ENCODE data around the gene ADARB2.

Gene ADARB2

DNA sequence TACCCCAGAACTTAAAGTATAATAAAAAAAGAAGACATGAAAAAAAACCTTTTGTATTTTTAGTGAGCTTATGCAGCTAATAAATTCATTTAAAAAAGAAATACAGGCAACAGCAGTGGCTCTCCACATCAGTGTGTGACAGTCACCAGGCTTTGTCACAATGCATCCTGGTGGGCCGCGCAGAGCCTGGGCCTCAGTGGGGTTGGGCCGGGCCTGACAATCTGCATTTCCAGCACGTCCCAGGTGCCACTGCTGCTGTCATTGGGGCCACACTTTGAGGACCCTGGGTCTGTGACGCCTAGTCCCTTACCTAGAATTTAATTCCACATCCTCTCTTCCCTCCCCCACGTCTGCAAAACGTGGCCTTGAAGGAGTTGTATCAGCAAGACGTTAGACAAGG, 284.5 kb downstream of the ADARB2 start:
- TF ChIP-seq FOXP2 (optimal IDR thresholded peaks at IDR 0.05; ENCODE audit: borderline replicate concordance, extremely low read depth, extremely low read length, insufficient read depth), result no peak

DNA sequence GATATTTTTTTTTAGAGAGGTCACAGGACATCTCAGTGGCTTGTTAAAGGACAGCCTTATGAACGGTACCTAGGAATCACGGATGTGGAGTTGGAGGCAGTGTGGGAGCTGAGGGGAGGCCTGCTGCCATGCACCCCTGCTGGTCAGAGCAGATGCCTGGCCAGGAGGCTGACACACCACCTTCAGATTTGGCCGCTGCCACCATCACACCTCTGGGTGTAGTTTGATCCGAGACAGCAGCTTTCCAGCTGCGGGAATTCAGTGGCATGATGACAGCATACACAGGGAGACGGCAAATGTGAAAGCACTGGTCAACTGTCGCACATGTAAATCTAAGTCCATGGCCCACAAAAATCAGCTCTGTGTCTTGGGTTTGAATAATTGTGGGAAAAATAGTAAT, 285.4 kb downstream of the ADARB2 start:
- TF ChIP-seq POLR2AphosphoS5 (IDR thresholded peaks at IDR 0.05; ENCODE audit: low read depth, low read length) (no peak), FOXP2 (optimal IDR thresholded peaks at IDR 0.05; ENCODE audit: borderline replicate concordance, extremely low read depth, extremely low read length, insufficient read depth) (no peak), SIN3A (IDR thresholded peaks at IDR 0.05; ENCODE audit: borderline replicate concordance, insufficient read depth, low read length) (no peak), TAF1 (IDR thresholded peaks at IDR 0.05; ENCODE audit: borderline replicate concordance, insufficient read depth, low read length) (no peak)
- TF ChIP-seq, protein P1, sequence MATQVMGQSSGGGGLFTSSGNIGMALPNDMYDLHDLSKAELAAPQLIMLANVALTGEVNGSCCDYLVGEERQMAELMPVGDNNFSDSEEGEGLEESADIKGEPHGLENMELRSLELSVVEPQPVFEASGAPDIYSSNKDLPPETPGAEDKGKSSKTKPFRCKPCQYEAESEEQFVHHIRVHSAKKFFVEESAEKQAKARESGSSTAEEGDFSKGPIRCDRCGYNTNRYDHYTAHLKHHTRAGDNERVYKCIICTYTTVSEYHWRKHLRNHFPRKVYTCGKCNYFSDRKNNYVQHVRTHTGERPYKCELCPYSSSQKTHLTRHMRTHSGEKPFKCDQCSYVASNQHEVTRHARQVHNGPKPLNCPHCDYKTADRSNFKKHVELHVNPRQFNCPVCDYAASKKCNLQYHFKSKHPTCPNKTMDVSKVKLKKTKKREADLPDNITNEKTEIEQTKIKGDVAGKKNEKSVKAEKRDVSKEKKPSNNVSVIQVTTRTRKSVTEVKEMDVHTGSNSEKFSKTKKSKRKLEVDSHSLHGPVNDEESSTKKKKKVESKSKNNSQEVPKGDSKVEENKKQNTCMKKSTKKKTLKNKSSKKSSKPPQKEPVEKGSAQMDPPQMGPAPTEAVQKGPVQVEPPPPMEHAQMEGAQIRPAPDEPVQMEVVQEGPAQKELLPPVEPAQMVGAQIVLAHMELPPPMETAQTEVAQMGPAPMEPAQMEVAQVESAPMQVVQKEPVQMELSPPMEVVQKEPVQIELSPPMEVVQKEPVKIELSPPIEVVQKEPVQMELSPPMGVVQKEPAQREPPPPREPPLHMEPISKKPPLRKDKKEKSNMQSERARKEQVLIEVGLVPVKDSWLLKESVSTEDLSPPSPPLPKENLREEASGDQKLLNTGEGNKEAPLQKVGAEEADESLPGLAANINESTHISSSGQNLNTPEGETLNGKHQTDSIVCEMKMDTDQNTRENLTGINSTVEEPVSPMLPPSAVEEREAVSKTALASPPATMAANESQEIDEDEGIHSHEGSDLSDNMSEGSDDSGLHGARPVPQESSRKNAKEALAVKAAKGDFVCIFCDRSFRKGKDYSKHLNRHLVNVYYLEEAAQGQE (IDR thresholded peaks at IDR 0.05; ENCODE audit: insufficient read depth in 1 of 2, low read depth in 2 of 2, low read length in 2 of 2), result no peak

DNA sequence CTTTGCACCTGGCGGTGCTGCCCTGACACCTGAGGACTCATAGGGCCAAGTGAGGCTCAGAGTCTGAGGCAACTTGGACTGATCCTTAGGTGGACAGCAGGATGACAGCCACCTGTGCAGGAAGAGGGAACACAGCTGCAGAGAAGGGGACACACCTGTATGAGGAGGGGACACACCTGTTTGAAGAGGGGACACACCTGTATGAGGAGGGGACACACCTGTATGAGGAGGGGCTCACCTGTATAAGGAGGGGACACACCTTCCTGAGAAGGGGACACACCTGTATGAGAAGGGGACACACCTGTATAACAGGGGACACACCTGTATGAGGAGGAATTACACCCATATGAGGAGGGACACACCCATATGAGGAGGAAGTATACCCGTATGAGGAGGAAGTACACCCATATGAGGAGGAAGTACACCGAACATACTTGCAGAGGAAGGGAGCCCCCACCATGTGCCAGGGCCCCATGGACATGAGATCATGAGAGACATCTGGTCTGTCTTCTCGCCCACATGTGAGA, 285.9 kb downstream of the ADARB2 start:
- no peak for TF ChIP-seq SIN3A (IDR thresholded peaks at IDR 0.05; ENCODE audit: borderline replicate concordance, insufficient read depth, low read length)

DNA sequence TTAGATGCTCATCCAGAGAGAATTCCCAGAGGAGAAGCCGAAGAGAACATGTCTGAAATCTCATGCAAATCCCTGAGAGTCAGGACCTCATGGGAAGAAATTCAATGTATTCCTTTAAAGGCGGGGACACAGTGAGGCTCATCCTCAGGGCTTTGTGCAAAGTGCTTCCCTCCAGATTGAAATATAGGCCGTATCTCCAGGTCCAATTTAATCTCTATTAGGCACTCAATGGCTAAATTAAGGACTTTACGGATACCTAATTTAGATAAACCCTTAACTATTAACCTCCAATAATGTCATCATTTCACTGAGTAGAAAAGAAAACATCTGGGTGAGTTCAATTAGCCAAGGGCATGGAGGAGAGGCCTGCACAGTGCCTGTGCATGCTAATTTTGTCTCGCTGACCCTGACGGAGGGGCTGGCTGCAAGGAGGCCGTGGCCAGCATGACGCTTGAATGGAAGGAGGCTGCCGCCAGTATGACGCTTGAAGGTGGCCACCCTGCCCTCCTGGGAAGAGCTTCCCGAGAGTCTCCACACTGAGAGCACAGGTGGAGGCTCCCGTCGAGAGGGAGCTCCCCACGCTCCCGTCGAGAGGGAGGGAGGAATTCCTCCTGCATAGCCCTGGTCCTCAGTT, 287.6 kb downstream of the ADARB2 start:
- TF ChIP-seq SIN3A (IDR thresholded peaks at IDR 0.05; ENCODE audit: borderline replicate concordance, insufficient read depth, low read length) (no peak), POLR2AphosphoS5 (IDR thresholded peaks at IDR 0.05; ENCODE audit: low read depth, low read length) (no peak), FOXP2 (optimal IDR thresholded peaks at IDR 0.05; ENCODE audit: borderline replicate concordance, extremely low read depth, extremely low read length, insufficient read depth) (no peak), TAF1 (IDR thresholded peaks at IDR 0.05; ENCODE audit: borderline replicate concordance, insufficient read depth, low read length) (no peak)
- TF ChIP-seq, protein P1 (IDR thresholded peaks at IDR 0.05; ENCODE audit: insufficient read depth in 1 of 2, low read depth in 2 of 2, low read length in 2 of 2), result no peak

DNA sequence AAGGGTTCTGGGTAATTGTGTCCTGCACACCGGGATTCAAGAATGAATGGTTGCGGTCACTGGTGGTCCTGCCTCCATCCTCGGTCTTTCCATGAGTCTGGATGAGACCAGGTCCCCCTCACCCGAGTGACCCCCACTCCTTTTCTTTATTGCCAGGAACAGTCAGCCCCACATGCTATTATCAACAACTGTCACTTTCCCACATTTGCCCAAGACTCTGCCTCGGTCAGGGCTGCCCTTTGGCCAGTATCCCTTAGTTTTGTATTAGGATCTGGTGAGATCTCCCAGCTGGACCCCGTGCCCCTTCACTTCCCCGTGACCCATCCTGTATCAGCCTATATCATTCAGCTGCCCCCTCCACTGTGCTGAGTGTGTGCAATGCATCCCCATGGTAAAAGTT, 288.3 kb downstream of the ADARB2 start:
- TF ChIP-seq SIN3A (IDR thresholded peaks at IDR 0.05; ENCODE audit: borderline replicate concordance, insufficient read depth, low read length) (no peak), TAF1 (IDR thresholded peaks at IDR 0.05; ENCODE audit: borderline replicate concordance, insufficient read depth, low read length) (no peak), POLR2AphosphoS5 (IDR thresholded peaks at IDR 0.05; ENCODE audit: low read depth, low read length) (no peak), FOXP2 (optimal IDR thresholded peaks at IDR 0.05; ENCODE audit: borderline replicate concordance, extremely low read depth, extremely low read length, insufficient read depth) (no peak)
- TF ChIP-seq, protein P1 (IDR thresholded peaks at IDR 0.05; ENCODE audit: insufficient read depth in 1 of 2, low read depth in 2 of 2, low read length in 2 of 2), result no peak

DNA sequence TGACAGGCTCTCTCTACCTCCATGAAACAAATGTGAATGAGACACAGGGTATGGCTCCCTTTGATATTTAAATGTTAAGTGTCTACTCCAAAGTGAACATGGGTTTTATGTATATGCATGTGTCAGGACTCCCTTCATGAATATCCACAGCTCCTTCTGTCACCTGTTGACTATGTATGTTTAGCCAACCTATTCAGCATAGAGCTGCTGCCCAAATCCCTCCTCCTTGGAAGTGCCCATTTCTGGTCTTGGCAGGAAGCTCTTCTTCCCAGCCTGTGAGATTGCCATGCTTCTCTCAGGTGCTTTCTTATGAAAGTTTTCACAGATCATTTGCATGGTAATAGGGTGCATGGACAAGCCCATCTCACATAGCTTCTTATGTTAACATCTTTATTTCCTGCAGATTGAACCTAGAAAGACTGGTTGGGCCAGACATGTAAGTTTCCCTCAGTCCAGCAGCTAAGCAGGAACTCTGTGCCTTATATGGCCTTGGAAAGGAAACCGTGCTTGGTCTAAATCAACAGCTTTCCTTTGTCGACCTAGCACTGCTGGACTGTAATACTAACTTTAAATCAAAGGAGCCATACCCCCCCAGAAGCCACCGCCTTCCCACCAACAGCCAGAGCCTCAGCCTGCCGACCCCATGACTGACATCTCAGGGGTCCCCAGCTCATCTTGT, 288.9 kb downstream of the ADARB2 start:
- TF ChIP-seq FOXP2 (optimal IDR thresholded peaks at IDR 0.05; ENCODE audit: borderline replicate concordance, extremely low read depth, extremely low read length, insufficient read depth) (no peak), SIN3A (IDR thresholded peaks at IDR 0.05; ENCODE audit: borderline replicate concordance, insufficient read depth, low read length) (no peak), POLR2AphosphoS5 (IDR thresholded peaks at IDR 0.05; ENCODE audit: low read depth, low read length) (no peak), TAF1 (IDR thresholded peaks at IDR 0.05; ENCODE audit: borderline replicate concordance, insufficient read depth, low read length) (no peak)
- TF ChIP-seq, protein P1 (IDR thresholded peaks at IDR 0.05; ENCODE audit: insufficient read depth in 1 of 2, low read depth in 2 of 2, low read length in 2 of 2), result no peak
